T-helper 9 cell (primary cell): ENCODE results near the gene C10orf67.
"Not testable (repeated sequence)": the region's sequence is repeated elsewhere in the genome, so short reads cannot be mapped to it uniquely, and the experiment has no call there.

Experiments
- DNase-seq: peaks from one replicate; pipeline ENCODE4 v3.0.0-alpha.2; 2020

C10orf67 gene

GRCh38 chr10:23262928-23263327 lies 81.7 kb downstream of the C10orf67 start:
- DNase-seq, result no peak

DNA sequence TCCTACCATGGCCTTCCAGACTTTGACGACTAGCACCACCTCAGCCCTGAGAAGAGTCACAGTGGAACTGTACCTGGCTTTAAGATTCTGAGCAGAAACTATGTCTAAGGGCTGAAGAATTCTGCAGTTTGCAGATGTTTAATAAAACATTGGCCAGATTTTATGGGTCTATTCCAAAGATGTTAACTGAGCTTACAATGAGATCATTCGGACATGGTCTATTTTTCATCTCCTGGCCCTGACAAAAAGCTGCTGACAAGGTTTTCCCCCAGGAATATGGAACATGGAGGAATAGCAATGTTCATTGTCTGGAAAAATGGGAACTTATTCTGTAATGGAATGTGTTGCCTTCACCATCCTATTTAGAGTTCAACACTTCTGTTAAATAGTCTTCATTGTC lies 86.1 kb downstream of the C10orf67 start:
- no peak for DNase-seq

DNA sequence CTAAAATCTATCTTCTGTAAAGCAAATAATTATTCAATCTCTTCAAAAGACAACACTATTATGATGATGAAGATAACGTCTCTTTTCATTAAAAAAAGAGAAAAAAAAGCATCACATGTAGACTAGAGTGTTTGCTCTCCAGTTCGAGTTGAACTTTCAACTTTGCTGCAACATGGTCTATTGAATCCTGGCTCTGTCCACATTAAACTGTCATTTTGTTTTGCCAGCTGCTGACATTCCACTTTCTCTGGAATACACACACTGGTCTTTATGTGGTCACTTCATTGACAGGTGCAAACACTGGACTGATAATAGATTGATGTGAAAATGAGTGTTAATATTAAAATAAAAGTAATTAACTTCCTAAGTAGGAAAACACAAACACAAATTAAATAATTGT lies 90.8 kb downstream of the C10orf67 start:
- no peak for DNase-seq

GRCh38 chr10:23252859-23253258 lies 91.7 kb downstream of the C10orf67 start:
- DNase-seq, result not testable (repeated sequence)

DNA sequence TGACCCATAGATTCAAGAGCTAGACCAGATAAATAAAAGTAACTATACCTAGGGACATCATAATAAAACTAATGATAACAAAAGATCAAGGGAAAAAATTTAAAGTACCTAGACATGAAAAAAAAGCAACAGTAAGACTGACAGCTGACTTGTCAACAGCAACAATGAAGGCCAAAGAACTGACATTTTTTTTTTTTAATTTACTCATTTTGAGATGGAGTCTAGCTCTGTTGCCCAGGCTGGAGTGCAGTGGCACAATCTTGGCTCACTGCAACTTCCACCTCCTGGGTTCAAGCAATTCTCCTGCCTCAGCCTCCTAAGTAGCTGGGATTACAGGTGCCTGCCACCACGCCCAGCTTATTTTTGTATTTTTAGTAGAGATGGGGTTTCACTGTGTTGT lies 102.8 kb downstream of the C10orf67 start:
- not testable (repeated sequence) for DNase-seq

DNA sequence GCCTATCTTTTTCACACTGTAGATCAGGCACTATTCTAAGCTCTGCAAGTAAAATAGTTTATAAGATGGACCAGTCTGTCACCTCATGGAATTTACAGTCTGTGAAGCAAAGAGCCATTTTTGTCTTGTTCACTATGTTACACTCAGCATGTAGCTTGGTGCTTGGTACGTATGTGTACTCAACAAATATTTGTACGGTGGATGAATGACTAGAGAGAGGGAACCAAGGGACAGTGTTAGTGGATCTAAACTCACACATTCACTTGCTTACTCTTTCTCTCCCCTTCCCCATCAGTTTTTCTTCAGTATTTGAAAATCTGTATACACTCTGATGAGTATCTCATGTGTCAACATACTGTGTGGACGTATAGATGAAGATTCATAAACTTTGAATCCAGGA lies 106.6 kb downstream of the C10orf67 start:
- no peak for DNase-seq

- DNase-seq, result no peak
Observed at GRCh38 chr10:23230582-23230981, 114.0 kb downstream of the C10orf67 start.

DNA sequence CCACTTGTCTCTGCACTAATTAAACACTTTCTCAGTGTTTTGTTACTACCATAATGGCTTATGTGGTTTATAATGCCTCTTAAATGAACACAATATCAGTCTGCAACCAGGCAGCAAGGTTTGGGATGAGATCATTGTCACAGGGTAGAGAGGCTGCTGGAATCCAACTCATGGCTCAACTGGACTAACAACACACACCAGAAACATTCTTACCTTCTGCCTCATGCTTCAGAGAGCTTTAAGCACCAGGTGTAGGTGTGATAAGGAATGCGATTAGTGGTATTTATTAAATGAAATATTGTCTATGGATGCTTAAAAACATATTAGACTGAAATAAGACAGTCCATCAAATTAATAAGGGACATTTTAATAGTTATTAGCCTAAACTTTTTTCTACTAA lies 127.1 kb downstream of the C10orf67 start:
- DNase-seq, result no peak

DNA sequence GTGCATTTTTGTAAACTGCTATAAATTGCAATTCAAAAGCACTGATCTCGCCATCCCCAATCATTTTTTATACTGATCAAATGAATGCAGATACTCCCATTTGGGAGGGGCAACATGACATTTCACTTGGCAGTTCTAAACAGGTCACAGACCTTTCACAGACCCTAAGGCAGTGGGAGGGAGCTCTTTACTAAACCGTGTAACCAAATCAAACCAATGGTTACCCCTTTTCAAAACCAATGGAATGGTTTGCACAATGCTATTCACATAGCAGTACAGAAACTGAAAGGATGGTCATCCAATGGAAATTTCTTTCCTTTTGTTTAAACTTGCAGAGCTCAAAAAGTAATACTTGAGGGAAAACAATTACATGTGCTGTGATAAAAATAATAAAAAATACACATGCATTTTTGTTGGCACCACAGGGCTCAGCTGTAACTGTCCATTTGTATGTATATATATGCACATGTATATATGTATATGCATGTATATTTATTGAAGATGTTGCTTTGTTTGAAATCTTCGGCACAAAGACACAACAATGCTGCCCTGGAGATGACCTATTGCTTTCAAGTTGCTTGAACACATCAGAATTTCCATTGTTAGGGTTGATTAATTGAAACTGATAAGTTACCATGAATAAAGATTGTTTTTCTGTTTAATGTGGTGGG lies 138.5 kb downstream of the C10orf67 start:
- DNase-seq, result no peak

DNA sequence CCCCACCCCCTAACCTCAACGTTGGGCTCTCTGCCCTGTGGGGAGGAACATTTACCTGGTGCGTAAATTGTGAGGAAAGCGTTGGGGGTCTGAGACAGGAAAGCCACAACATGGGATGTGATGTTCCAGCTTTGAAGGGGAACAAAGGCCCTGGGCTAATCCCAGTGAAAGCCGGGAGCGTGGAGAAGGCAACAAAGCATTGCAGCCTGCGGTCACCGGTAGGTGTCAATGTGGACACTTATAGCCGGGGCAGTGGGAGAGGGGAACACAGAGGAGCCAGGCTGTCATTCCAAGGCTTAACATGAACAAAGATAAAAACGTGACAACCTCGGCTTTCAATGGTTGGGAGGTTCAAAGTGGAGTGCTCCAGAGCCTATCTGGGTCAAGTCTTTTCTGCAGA lies 139.8 kb downstream of the C10orf67 start:
- DNase-seq, result no peak

DNA sequence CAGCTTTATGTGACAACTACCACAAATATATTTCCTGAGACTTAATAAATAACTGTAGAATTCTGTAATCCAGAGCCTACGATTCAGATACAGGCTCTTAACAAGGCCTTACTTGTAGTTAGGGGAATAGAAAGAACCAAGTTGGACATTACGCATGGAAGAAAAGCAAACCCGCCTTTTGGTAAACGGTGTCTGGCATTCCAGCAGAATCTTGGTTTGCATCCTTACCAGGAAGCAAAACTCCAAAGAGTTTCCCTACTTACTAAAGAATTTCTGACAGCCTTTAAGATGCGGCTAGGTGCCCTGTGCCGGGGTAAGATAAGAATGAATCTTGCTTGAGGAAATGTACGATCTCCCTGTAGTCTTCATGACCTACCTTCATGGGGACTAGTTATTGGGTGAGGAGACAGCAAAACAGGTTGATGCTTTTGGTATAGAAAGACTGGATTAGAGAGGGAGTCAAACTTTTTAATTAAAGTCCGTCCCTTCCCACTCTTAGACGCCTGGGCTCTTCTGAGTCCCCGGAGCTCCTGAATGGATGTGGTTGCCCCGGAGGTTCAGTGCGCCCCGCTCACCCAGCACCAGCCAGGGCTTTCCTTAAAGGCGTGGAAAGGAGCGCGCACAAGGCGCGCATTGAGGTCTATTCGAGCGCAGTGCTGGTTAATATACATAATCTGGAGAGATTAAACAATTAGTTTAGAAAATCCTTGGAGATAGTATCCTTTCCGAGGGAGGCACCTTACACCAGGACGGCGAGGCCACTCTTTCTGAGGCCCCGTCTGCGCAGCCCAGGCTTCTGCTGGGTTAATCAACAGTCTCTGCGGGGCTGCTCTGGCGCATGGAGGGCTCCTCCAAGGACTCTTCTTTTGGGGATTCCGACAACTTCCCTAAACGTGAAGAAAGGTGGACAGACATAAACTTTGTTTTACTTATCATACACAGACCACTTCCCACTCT lies 140.9 kb downstream of the C10orf67 start:
- DNase-seq, result no peak

GRCh38 chr10:23202779-23203178 lies 141.8 kb downstream of the C10orf67 start:
- no peak for DNase-seq

GRCh38 chr10:23201837-23202236 lies 142.8 kb downstream of the C10orf67 start:
- no peak for DNase-seq

DNA sequence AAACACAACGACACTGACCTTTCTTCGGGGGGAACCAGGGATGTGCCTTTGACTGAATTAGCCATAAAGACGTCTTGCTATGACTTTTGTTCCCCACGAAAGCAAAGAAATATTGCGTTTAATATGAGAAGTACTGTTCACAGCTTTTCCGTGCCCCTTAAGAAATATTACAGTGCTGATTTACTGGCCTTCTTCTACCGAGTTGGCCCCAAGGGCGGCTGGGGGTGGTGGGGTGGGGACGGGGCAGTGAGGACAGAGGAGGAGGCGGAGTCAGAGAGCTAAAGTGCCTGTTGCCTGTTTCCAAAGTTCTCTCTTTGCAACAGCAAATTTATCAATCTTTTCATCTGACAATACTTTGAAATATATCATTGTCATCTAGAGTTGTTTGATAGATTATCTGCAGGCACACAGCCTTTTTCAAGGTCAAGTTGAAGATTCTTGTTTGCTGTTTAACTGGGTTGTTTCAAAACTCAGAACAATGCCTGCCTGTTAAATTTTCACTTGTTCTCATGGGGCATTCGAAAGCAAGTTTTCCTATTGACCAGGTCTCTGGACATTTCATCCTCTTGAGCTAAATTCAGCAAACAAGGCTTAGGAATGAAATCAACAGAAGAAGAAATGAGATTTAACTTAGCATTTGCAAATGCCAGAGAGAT lies 143.5 kb downstream of the C10orf67 start:
- no peak for DNase-seq

DNA sequence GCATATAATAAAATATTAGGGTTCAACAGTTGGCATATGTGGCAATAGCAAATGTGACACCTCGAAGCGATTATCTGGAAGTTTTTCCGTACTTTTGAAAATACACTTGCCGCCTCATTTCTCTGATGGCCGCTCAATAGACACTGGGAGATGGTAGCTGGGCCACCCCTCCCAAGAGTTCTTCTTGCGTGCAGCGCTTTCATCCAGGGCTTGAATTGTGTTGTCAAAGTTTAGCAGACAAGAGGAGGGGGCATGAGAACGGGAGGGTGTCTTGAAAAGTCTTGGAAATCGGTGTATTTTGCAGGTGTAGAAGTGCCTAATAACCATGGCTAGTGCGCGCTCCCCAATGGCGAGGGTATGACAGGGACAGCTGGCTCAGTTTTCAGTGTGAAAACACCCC lies 144.0 kb downstream of the C10orf67 start:
- DNase-seq, result no peak

- no peak for DNase-seq
Observed at GRCh38 chr10:23199768-23200511, 144.7 kb downstream of the C10orf67 start.

DNA sequence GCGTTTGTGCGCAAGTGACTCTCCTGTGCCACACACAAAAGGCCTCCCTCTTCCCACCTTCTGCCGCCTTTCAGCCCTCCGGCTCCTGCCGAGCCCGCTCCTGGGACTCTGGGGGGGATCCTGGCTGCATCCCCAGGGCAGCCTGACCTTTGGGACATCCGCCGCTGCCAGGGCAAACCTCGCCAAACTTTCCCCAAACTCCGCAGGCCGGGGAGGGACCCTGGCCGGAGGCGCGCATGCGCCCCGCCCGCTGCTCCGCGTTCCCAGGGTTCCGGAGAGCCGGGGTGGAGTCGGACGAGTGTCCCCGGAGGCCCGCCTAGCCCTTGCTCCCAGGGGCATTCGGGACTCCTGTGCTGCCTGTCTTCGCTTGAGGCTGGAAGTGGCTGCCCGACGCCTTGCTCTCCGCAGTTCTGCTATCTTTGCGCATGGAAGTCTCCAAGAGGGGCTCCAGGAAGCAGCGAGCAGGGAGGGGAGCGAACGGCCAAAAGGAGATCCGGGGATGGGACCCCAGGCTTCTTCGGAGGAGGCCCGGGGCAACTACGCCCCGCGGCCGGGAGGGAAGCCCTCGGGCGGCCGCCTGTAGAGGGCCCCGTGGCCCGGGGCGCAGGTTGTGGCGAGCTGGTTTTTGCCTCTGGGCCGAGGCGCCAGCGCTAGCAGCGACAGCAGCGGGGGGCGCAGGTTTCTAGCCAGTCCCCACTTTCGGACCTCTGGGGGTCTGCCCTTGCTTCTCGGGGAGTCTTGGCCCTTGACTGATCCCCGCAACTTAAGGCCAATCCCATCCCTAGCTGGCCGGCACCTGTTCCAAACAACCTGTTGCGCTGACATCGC lies 145.4 kb downstream of the C10orf67 start:
- no peak for DNase-seq

DNA sequence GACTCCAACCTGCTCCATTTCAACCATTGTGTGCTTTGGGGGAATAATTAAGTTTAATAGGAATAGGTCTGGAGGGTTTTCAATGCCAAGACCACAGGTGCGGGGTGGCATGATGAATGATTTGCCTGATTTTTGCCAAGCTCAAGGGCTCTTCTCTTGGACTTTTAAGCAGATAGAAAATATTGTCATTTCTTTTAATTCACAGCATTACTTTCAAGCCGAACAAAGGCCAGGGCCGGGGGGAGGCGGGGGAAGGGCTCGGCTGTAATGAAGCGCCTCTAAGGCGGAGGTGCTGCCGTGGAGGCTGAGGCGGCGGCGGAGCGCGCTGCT lies 146.0 kb downstream of the C10orf67 start:
- DNase-seq, result no peak

DNA sequence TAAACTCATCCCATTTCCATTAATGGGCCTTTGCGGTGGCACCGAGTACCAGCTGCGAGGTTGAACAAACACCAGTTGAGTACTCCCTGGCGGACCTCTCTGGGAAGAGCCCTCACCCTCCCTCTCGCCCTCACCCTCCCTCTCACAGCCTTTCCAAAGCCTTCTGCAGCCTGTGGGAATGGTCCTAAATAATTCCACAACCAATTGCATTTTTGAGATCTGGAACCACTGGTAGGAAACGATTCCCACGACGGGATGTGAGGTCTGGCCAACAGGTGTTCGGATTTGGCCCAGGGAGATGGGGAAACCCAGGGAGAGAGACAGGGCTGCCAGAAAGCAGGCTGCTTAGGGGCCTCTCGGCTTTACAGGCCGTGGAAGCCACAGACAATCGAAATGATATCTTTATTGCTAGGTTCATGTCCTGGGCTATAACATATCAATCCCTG lies 147.2 kb downstream of the C10orf67 start:
- no peak for DNase-seq

DNA sequence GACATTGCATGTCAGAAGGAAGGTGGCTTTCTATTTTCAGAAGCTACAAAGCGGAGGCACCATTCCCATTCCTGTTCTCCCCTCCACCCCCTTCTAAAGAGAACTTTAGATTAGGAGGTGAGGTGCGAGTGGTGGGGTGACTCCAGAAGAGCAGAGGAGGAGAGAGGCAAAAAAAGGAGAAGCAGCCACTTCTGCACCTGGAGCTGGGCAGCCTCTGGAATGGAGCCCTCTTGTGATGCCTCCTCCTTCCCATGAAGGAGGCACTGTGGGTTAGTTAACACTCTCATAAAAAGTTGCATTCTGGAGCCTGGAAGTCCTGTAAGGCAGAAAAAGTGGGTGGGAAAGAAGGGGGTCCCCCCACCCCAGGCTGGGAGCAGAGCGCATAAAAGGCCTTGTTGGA lies 147.7 kb downstream of the C10orf67 start:
- DNase-seq, result no peak

- DNase-seq, result no peak
Observed at GRCh38 chr10:23195846-23196600, 148.6 kb downstream of the C10orf67 start.
